OCI-LY7 (cell line): Measurements from ENCODE around the gene DHX38. TPM values are rescaled to one million over a fixed set of nuclear protein-coding genes. Genes with fewer than 3 reads are reported as not detected.

Source experiments
- BruUV-seq: library from RNA; stranded (reverse); fragments of 400-500 nt; replicated peaks from 2 replicates; lab custom pipeline; 2021; lab: Mats Ljungman, UMichigan
- CTCF ChIA-PET: fragments of 300-600 bp; sonication (Branson Sonifier 250); formaldehyde crosslinking; loops from one replicate; lab custom pipeline; 2022; ENCODE audit warnings: antibody characterized with exemption; ENCODE audit not compliant: unreplicated experiment; lab: Charles Lee
- POLR2A ChIA-PET: fragments of 300-600 bp; sonication (Branson Sonifier 250); formaldehyde crosslinking; loops from one replicate; lab custom pipeline; 2022; ENCODE audit warnings: antibody characterized with exemption; lab: Charles Lee
- DNase-seq: peaks from one replicate; pipeline ENCODE4 v3.0.0-alpha.2; 2015; ENCODE audit warnings: low spot score
- H2AFZ ChIP-seq: fragments of 200-600 bp; sonication (generic), shearing (Covaris generic); 2 replicates; pipeline ENCODE4 v1.6.1; 2014; ENCODE audit warnings: mild to moderate bottlenecking, antibody characterized with exemption, low read length, moderate library complexity
- H3K27ac ChIP-seq: fragments of 200-600 bp; sonication (generic); 2 replicates; pipeline ENCODE4 v1.5.1; 2014; ENCODE audit warnings: mixed run types, low read depth, mild to moderate bottlenecking, moderate library complexity, low read length, inconsistent platforms; ENCODE audit not compliant: poor library complexity, severe bottlenecking
- H3K36me3 ChIP-seq: fragments of 200-600 bp; sonication (generic); 2 replicates; pipeline ENCODE4 v1.6.1; 2014; ENCODE audit warnings: mild to moderate bottlenecking, antibody characterized with exemption, low read length, moderate library complexity, mixed read lengths; ENCODE audit not compliant: insufficient read depth
- H3K4me1 ChIP-seq: fragments of 200-600 bp; sonication (generic); 2 replicates; pipeline ENCODE4 v1.5.1; 2014; ENCODE audit warnings: mild to moderate bottlenecking, low read length; ENCODE audit not compliant: insufficient read depth, poor library complexity, severe bottlenecking
- H3K4me2 ChIP-seq: fragments of 200-600 bp; sonication (generic); 2 replicates; pipeline ENCODE4 v1.6.1; 2014; ENCODE audit warnings: mild to moderate bottlenecking, low read length
- H3K4me3 ChIP-seq: fragments of 200-600 bp; sonication (generic); 2 replicates; pipeline ENCODE4 v1.5.1; 2014; ENCODE audit warnings: mild to moderate bottlenecking, low read depth, low read length; ENCODE audit not compliant: poor library complexity, severe bottlenecking
- H3K79me2 ChIP-seq: fragments of 200-600 bp; sonication (generic); 2 replicates; pipeline ENCODE4 v1.6.1; 2016; ENCODE audit warnings: low read depth, mild to moderate bottlenecking, low read length, moderate library complexity, mixed read lengths; ENCODE audit not compliant: insufficient read depth
- H3K9me2 ChIP-seq: fragments of 200-600 bp; sonication (generic); 2 replicates; pipeline ENCODE4 v1.6.1; 2016; ENCODE audit warnings: mild to moderate bottlenecking, low read length, mixed read lengths; ENCODE audit not compliant: insufficient read depth
- H3K9me3 ChIP-seq: fragments of 200-600 bp; sonication (generic); 2 replicates; pipeline ENCODE4 v1.6.1; 2014; ENCODE audit warnings: mild to moderate bottlenecking, mixed run types, low read length, mixed read lengths
- H4K20me1 ChIP-seq: fragments of 200-600 bp; sonication (generic); 2 replicates; pipeline ENCODE4 v1.6.1; 2014; ENCODE audit warnings: mild to moderate bottlenecking, antibody characterized with exemption, low read length, moderate library complexity, mixed read lengths; ENCODE audit not compliant: insufficient read depth
- EZH2phosphoT487 ChIP-seq: fragments of 200-600 bp; sonication (generic); IDR thresholded peaks from 2 replicates; pipeline ENCODE4 v1.6.1; 2018; ENCODE audit warnings: low read depth, borderline replicate concordance, mild to moderate bottlenecking, mixed run types, antibody characterized with exemption, low read length, moderate library complexity, mixed read lengths
- intact Hi-C: fragments of 100-400 bp; cut with micrococcal nuclease; formaldehyde crosslinking; loops from one replicate; pipeline ENCODE4 v1.10.0; 2022; ENCODE audit not compliant: unreplicated experiment
- total RNA-seq, 2 experiments: library from RNA; depleted of rRNA in 1 of 2; stranded (reverse); fragments of >200 nt in 1 of 2; shearing (Covaris generic) in 1 of 2; gene quantifications; 2 replicates each; pipeline ENCODE4 v1.2.3, GENCODE V29; 2014 to 2022
- TF ChIP-seq, protein P1 (sequence below): fragments of 200-600 bp; sonication (generic); conservative IDR thresholded peaks from 2 replicates; pipeline ENCODE4 v1.5.1; 2014; ENCODE audit warnings: mild to moderate bottlenecking, antibody characterized with exemption, low read length, moderate library complexity, mixed read lengths

Gene DHX38
- total RNA-seq, 2 experiments from 2014 or later = 56.6 to 86.5 TPM

DNA sequence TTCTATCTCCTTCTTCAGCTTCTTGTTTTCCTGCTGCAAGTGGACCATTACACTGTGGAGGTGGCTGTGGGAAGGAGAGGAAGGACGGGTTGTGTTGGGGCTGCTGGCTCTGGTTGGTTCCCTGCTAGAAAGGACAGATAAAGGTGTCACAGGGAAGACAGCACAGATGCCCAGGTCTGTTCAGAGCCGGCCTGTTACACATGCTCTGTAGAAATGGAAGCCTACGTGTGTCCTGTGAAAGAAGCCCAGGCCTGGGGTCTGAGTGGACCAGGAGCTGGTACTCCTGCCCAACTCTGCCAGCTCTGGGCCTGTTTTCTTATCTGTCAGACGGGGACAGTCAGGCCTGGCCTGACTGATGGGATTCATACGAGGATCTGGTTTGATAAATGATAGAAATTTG, 26.4 kb downstream of the DHX38 start:
- POLR2A ChIA-PET = no interaction called here
- H3K36me3 ChIP-seq = no peaks in the 10 kb centered on the region
- no peaks in the 10 kb centered on the region for H3K79me2 ChIP-seq
- H3K4me2 ChIP-seq = no peak overlapping the region
- DNase-seq = no peak
- TF ChIP-seq EZH2phosphoT487 = no peak
- TF ChIP-seq, protein P1, sequence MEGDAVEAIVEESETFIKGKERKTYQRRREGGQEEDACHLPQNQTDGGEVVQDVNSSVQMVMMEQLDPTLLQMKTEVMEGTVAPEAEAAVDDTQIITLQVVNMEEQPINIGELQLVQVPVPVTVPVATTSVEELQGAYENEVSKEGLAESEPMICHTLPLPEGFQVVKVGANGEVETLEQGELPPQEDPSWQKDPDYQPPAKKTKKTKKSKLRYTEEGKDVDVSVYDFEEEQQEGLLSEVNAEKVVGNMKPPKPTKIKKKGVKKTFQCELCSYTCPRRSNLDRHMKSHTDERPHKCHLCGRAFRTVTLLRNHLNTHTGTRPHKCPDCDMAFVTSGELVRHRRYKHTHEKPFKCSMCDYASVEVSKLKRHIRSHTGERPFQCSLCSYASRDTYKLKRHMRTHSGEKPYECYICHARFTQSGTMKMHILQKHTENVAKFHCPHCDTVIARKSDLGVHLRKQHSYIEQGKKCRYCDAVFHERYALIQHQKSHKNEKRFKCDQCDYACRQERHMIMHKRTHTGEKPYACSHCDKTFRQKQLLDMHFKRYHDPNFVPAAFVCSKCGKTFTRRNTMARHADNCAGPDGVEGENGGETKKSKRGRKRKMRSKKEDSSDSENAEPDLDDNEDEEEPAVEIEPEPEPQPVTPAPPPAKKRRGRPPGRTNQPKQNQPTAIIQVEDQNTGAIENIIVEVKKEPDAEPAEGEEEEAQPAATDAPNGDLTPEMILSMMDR = no peak
- CTCF ChIA-PET = no interaction called here
- BruUV-seq = no TSS peak
- no peaks in the 10 kb centered on the region for H3K9me2 ChIP-seq
- no peaks in the 10 kb centered on the region for H4K20me1 ChIP-seq
- intact Hi-C loops = loop anchor here (10.0 kb wide), 1 partner anchor 285 kb away; no protein-coding TSS in a partner anchor
- no peaks in the 10 kb centered on the region for H3K9me3 ChIP-seq
- no peak overlapping the region for H3K4me3 ChIP-seq
- H3K4me1 ChIP-seq = no peaks in the 10 kb centered on the region
- H3K27ac ChIP-seq = no peak overlapping the region
- H2AFZ ChIP-seq = no peak overlapping the region

DNA sequence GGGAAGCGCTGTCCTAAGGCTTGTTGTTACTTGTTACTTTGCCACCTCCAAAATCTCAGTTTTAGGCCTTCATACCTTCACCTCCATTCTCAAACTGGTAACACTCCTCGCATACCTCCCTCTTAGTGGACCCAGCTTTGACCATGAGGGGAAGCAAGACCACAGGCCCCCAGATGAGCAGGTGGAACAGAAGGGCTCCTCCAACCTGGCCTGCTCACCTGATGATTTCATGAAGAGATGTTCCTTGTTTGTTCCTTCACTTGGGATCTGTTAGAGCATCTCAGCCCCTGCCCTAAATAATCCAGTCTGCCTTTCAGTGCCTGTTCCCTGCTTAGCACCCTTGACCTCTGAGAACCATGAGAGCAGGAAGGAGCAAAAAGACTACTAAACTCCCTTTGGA, 28.7 kb downstream of the DHX38 start:
- H3K79me2 ChIP-seq = no peaks in the 10 kb centered on the region
- no peaks in the 10 kb centered on the region for H3K9me2 ChIP-seq
- DNase-seq = no peak
- no TSS peak for BruUV-seq
- H3K9me3 ChIP-seq = no peaks in the 10 kb centered on the region
- H3K4me1 ChIP-seq = no peaks in the 10 kb centered on the region
- H3K4me2 ChIP-seq = no peak overlapping the region
- no peak overlapping the region for H2AFZ ChIP-seq
- ChIA-PET CTCF (no interaction called here), POLR2A (no interaction called here)
- H3K4me3 ChIP-seq = no peak overlapping the region
- H3K36me3 ChIP-seq = no peaks in the 10 kb centered on the region
- H4K20me1 ChIP-seq = no peaks in the 10 kb centered on the region
- TF ChIP-seq, protein P1 = no peak
- no peak for TF ChIP-seq EZH2phosphoT487
- no peak overlapping the region for H3K27ac ChIP-seq
- intact Hi-C loops = loop anchor here (10.0 kb wide), 1 partner anchor 282 kb away; no protein-coding TSS in a partner anchor

DNA sequence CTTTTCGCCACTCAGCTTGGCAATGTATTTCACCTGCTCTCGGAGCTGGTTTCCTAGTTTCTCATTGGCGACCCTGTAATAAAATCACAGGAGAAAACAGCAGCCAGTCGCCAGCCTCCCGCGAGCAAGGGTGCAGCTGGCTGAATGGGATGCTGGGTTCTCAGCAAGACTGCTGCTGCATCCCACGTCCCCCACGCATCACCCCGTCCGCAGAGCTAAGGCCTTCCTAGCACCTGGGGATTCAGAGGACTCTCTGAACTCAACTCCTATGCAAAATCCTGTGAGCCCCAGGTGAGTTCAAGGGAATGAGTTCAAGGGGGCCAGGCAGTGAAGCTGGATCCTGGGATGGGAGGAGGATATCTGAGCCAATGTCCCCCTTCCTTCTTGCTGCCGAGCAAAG, 29.3 kb downstream of the DHX38 start:
- H3K4me3 ChIP-seq = no peak overlapping the region
- H3K9me3 ChIP-seq = no peaks in the 10 kb centered on the region
- H3K79me2 ChIP-seq = no peaks in the 10 kb centered on the region
- no peaks in the 10 kb centered on the region for H3K9me2 ChIP-seq
- no peak overlapping the region for H3K27ac ChIP-seq
- H3K4me2 ChIP-seq = no peak overlapping the region
- CTCF ChIA-PET = no interaction called here
- intact Hi-C loops = loop anchor here (10.0 kb wide), 1 partner anchor 282 kb away; no protein-coding TSS in a partner anchor
- BruUV-seq = no TSS peak
- no peaks in the 10 kb centered on the region for H3K36me3 ChIP-seq
- no peak for DNase-seq
- TF ChIP-seq EZH2phosphoT487 = no peak
- TF ChIP-seq, protein P1 = no peak
- H2AFZ ChIP-seq = no peak overlapping the region
- H3K4me1 ChIP-seq = no peaks in the 10 kb centered on the region
- H4K20me1 ChIP-seq = no peaks in the 10 kb centered on the region
- POLR2A ChIA-PET = interaction anchor here (0.6 kb wide), 1 partner anchor 715 kb away, joined by 3 read pairs; no protein-coding TSS in a partner anchor
